HG03571 (cell line): ENCODE data around the gene EPS8.

Experiments used
- ATAC-seq: cut with Tn5 transposase; IDR thresholded peaks from one replicate; pipeline ENCODE4 v1.9.1; 2021; ENCODE audit not compliant: unreplicated experiment

The EPS8 gene

GRCh38 chr12:15721316-15722115 lies 67.7 kb downstream of the EPS8 start:
- no peak for ATAC-seq

- ATAC-seq: no peak
These were observed 68.9 kb downstream of the EPS8 start for GRCh38 chr12:15720295-15720694.

DNA sequence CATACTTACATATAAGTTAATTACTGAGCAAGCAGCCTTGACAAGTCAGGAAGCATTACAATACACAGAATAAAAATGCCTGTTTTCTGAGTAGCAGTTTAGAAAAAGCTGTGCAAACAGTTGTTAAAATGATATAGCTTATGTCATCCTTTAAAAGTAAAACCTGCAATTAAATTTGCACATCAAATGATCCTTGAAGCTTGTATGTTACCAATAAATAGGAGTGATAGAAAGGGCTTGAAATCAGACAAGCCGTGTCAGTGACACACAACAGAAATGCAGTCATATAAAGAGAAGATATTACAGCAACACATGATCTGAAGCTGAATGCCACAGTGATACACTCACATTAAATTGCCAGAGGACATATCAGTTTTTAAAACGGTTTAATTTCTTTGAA lies 70.0 kb downstream of the EPS8 start:
- ATAC-seq: no peak

- no peak for ATAC-seq
These were observed 71.1 kb downstream of the EPS8 start for GRCh38 chr12:15717940-15718567.

- ATAC-seq: no peak
These were observed 72.6 kb downstream of the EPS8 start for GRCh38 chr12:15716581-15716980.

DNA sequence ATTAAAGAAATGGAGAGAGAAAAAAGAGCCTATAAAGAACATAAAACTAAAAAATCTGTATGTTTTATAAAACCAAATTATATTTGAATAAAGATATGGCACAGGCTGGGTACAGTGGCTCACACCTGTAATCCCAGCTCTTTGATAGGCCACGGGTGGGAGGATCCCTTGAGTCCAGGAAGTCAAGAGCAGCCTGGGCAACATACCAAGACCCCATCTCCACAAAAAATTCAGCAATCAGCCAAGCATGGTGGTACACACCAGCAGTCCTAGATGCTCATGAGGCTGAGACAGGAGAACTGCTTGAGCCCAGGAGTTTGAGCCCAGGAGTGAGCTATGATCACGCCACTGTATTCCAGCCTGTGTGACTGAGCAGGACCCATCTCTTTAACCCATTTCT lies 74.9 kb downstream of the EPS8 start:
- ATAC-seq: no peak

DNA sequence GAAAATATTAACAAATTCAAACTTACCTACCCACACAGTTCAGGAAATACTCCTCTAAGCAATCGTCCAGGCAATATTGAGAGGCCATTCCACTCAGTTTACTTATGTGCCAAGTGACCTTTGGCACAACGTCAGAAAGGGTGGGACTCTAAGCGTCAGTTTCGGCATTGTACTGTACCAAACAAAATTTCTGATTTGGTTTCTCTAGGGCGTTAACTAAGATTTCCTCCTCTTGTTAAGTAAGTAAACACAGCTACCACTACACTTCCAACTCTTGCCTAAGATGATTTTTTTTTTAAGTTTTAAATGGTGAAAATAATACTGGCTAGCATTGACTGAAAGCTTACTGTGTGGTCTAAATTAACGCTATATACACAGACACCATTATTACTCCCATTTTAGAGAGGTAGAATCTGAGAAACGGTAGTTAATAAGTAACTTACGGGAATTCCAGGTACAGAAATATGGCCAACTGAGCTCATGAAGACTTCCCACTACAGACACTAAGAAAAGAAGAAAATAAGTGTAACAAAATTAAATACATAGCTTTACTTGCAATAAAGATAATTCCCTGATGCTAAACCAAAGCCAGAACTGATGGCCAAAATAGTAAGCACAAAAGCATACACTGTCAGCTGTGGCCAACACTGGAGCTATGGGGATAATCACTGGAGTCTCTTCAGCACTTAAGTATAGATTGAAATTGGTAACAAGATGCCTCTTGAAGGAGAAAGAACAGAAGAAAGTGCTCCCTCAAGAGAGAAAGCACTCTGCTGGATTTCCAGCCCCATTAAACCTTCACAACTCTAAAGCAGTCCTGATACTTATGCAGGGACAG lies 76.1 kb downstream of the EPS8 start:
- ATAC-seq: no peak

GRCh38 chr12:15712160-15712559 lies 77.0 kb downstream of the EPS8 start:
- ATAC-seq: no peak

DNA sequence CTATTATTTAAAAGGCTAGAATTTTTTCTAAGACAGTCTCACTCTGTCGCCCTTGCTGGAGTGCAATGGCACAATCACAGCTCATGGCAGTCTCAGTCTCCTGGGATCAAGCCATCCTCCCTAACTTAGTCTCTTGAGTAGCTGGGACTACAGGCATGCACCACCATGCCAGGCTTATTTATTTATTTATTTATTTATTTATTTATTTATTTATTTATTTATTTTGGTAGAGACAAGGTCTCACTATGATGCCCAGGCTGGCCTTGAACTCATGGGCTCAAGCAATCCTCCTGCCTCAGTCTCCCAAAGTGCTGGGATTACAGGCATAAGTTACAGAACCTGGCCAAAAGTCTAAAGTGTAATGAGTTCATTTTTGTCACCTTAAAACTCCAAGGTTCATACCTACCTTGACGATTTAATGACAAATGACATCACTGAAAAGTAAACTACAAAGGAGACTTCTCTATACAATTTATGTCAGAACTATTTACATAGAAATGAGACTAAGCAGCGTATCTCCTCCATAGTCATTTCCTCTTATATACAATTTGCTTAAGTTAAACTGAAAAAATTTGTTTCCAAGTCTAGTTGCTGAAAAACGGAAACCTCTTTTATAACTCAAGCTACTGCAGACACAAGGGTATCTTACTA lies 78.2 kb downstream of the EPS8 start:
- no peak for ATAC-seq

DNA sequence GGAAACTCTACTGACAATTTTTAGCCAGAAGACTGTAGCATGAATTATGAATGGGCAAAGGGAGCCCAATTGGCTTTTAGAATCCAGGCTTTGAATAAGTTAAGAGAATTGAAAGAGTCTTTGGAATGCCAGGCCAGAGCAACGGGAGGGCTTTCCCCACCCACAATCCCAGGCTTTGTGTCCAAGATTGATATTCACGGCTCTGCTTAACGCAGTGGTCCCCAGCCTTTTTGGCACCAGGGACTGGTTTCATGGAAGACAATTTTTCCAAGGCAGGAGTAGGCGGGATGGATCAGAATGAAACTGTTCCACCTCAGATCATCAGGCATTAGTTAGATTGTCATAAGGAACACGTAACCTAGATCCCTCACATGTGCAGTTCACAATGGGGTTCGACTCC lies 79.6 kb downstream of the EPS8 start:
- ATAC-seq: no peak

DNA sequence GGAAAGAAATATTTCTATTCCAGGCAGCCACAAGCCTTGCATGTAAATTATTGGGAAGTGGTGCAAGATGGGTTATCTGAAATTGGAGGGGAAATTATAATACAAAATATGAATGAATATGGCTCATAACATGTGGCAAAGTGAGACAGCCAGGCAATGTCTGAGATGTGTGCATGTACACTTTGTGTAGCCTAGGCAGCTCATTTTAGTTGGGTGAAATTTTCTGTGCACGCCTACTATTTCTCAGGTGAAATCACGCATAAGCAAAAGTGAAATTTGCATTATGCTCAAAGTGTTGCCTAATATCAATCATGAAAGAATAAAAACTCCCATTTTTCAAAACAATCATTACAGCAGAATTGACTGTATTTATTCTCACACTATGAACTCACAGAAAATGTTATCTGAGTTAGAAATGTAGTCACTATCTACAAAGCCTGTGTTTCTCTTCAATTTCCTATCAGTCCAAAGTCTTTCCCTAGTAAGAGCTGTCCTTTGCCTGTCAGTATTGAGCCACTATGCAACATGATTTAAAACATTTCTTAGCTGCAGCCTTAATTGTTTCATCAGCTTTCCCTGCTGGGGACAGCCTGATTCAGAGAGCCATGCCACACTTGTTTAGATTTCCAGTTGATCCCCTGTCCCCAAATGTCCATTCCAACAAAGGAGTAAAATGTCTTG lies 80.7 kb downstream of the EPS8 start:
- no peak for ATAC-seq

DNA sequence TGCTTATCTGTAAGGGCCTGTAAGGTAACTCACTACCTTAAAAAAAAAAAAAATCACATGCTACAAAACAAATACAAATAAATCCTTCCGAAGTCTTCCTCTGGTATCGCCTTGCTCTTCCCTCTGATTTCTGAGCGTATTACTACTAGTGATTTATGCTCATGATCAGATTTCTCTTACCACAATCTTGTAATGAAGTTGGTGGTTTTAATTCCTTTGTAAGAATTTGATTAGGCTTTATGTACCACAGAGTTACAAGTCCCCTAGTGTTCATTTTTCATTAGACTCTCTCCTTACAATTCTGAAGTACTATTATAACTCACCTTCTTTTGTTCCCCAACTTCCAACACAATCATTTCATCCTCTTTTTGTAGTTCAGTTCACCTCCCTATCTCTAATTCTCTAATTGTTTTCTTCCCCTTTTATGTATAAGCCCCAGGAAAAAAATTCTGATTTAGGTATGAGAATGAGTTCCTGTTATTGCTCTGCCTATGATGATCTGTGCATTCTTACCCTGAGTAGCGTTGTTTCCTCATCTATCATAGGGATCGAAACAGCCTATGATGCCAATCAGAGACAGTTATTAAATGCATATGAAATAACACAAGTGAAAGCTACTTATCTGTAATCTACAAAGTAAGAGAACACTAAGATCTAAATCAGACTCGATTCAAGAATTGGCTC lies 81.5 kb downstream of the EPS8 start:
- no peak for ATAC-seq

- ATAC-seq: no peak
These were observed 83.0 kb downstream of the EPS8 start for GRCh38 chr12:15706010-15706676.

DNA sequence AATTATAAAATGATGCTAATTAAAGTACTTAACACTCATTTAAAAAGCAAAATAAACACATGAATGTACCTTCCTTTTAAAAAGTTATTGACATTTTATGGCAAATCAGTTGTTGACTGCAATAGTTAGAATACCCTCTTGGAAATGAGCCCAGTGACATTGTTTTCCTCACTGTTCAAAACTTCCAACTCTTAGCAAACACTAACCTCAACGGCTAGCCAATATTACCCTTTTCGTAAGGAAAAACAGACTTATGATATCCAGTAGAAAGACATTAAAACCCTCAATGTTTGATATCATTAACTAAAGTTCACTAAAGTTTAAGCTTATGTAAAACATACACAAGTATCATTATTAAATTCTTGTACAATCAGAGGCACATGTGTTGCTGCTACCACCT lies 83.6 kb downstream of the EPS8 start:
- ATAC-seq: no peak

DNA sequence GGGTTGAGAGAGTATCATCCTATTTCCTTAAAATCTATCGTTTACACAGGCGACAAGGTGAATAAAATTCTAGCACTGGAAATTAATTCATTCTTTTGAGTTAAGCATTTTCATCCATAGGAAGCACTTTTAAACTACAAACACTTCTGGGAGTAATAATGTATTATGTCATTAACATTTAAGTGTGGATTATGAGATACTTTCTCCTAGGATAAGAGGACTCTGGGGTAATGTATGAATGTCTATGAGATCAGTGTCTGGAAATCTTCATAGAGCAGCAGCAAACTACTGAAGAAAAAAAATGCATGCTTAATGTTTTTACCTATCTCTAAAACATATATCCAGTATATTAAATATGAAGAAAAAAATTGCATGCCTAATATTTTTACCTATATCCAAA lies 86.9 kb downstream of the EPS8 start:
- no peak for ATAC-seq

DNA sequence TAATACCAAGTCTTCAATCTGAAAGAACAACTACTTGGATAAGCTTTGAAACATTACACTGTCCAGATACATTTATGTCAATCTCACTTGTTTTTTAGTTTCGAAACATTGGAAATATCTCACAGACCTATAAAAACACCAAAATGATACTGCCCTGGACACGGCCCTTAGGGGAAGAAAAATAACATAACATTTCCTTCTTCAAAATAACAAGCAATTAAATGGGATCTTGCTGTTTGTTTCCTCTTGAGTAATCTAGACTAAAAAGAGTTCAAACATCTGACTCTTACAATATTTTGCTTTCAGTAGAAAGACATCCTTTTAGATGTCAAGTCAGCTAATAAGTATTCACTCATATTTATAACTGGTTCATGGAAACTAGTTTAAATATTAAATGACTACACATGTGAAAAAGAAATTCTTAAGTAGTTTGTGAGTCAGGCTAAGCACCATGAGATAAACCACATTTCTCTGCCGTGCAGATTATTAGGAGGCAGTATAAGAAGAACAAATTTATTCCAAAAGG lies 87.5 kb downstream of the EPS8 start:
- ATAC-seq: no peak

GRCh38 chr12:15701206-15701605 lies 88.0 kb downstream of the EPS8 start:
- ATAC-seq: no peak

DNA sequence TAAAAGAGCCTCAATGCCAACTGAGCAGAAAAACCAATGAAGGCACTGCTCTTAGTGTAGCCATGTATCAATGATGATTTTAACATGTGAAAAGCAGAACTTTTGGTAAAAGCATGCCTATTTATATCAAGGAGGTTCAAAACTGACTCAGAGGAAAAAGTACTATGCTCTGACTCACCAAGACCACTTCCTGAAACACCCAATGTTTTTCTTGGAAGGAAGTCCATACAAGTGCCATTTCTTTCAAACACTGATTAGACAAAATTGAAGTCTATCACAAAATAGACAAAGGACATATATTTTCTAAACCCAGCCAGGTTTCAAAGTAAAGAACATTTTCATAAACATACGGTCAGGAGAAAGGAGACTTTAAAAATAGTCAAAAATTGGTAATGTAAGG lies 88.6 kb downstream of the EPS8 start:
- no peak for ATAC-seq

GRCh38 chr12:15699886-15700285 lies 89.3 kb downstream of the EPS8 start:
- no peak for ATAC-seq
